Activated gamma-delta T cell treated with anti-CD3 and anti-CD28 coated beads, Interleukin-2, amount 50 U/mL, for 16 hours (primary cell): ENCODE measurements around the gene PUS7L.
"Not testable (repeated sequence)": the region's sequence is repeated elsewhere in the genome, so short reads cannot be mapped to it uniquely, and the experiment has no call there.

Experiments
- DNase-seq: peaks from one replicate; pipeline ENCODE4 v3.0.0-alpha.2; 2020; ENCODE audit warnings: low read depth

The PUS7L gene

GRCh38 chr12:43750814-43751213, 7.8 kb downstream of the PUS7L start:
- no peak for DNase-seq

GRCh38 chr12:43749016-43749415, 9.6 kb downstream of the PUS7L start:
- DNase-seq, result no peak

- no peak for DNase-seq
These were observed 13.8 kb downstream of the PUS7L start for GRCh38 chr12:43744826-43745225.

GRCh38 chr12:43742106-43742505, 16.5 kb downstream of the PUS7L start:
- no peak for DNase-seq

GRCh38 chr12:43740511-43741100, 18.0 kb downstream of the PUS7L start:
- DNase-seq, result no peak

- DNase-seq, result no peak
These were observed 20.9 kb downstream of the PUS7L start for GRCh38 chr12:43737646-43738045.

GRCh38 chr12:43736927-43737440, 21.6 kb downstream of the PUS7L start:
- no peak for DNase-seq

GRCh38 chr12:43733687-43734086, 24.9 kb downstream of the PUS7L start:
- no peak for DNase-seq

GRCh38 chr12:43730283-43730682, 28.3 kb downstream of the PUS7L start:
- DNase-seq, result no peak

GRCh38 chr12:43728698-43729097, 29.9 kb downstream of the PUS7L start:
- DNase-seq, result no peak

- DNase-seq, result no peak
These were observed 30.5 kb downstream of the PUS7L start for GRCh38 chr12:43728117-43728516.

GRCh38 chr12:43723134-43723533, 35.5 kb downstream of the PUS7L start:
- no peak for DNase-seq

GRCh38 chr12:43722621-43723020, 36.0 kb downstream of the PUS7L start:
- no peak for DNase-seq

GRCh38 chr12:43711348-43711747, 47.2 kb downstream of the PUS7L start:
- DNase-seq, result no peak

GRCh38 chr12:43703772-43704171, 54.8 kb downstream of the PUS7L start:
- DNase-seq, result not testable (repeated sequence)

GRCh38 chr12:43701194-43701593, 57.4 kb downstream of the PUS7L start:
- not testable (repeated sequence) for DNase-seq

- no peak for DNase-seq
These were observed 62.4 kb downstream of the PUS7L start for GRCh38 chr12:43696154-43696553.

- DNase-seq, result no peak
These were observed 63.7 kb downstream of the PUS7L start for GRCh38 chr12:43694879-43695278.

- DNase-seq, result no peak
These were observed 66.5 kb downstream of the PUS7L start for GRCh38 chr12:43692064-43692463.

- not testable (repeated sequence) for DNase-seq
These were observed 73.1 kb downstream of the PUS7L start for GRCh38 chr12:43685491-43685890.

- DNase-seq, result no peak
These were observed 82.3 kb downstream of the PUS7L start for GRCh38 chr12:43676183-43676813.

- DNase-seq, result no peak
These were observed 83.3 kb downstream of the PUS7L start for GRCh38 chr12:43675048-43675904.

GRCh38 chr12:43669373-43669772, 89.2 kb downstream of the PUS7L start:
- no peak for DNase-seq
